NCI-H748 (cell line): ENCODE measurements around the gene KCNC1.

ENCODE experiments used
- DNase-seq: peaks from one replicate; lab custom pipeline; 2025; ENCODE audit not compliant: unreplicated experiment; lab: John Stamatoyannopoulos, UW

The KCNC1 gene

DNA sequence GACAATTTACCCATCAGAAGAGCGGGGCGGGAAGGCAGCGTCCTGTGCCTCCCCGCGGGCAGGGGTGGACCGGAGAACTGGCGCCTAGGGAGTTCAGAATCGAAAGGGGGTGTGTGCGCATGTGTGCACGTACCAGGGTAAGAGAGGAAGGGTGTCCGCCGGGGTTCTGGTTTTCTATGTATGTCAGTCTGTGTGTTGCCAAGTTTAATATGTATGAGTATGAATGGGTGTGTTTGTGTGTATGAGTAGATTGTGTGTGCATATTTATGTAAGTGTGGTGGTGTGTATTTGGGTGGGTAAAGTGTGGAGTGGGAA is 2.0 kb downstream of the KCNC1 start:
- no peak for DNase-seq

DNA sequence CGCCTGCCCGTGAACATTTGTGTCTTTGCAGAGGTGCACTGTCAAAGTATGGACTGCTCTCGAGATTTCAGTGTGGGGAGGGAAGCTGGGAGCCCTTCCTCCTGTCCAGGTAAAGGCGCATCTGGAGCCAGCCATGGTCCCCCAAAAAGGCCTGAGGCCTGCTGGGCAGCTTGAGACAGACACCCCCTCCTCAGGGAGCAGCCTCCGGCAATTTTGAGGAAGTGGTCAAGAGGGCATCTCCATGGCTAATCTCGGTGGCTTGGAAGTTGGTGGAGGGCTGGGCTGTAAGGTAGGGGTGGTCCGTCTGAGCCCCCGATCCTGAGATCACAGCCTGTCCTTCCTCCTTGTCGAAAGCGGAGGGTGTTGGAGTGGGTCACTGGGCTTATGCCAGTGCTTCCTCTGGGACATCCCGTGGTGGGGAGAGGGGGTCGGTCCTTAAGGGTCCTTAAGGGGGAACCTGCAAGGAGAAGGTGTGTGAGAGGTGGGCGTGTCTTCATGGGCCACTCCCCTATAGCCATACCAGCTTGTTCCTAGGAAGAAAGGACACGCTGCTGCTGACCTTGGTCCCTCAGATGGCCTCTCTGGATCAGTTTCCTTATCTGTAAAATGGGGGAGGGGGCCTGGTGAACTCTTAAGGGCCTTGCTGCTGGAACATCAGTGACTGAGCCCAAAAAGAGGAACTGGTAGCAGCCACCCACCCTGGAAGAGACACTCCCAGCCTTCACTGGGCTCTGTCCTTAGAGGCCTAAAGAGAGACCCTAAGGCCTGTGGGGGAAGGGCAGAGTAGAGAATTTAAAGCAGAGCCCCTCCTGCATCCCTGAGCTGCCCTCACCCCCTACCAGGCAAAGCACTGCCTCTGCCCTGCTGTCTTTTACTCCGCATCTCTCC is 2.6 kb downstream of the KCNC1 start:
- peak; percentile 13 for DNase-seq

DNA sequence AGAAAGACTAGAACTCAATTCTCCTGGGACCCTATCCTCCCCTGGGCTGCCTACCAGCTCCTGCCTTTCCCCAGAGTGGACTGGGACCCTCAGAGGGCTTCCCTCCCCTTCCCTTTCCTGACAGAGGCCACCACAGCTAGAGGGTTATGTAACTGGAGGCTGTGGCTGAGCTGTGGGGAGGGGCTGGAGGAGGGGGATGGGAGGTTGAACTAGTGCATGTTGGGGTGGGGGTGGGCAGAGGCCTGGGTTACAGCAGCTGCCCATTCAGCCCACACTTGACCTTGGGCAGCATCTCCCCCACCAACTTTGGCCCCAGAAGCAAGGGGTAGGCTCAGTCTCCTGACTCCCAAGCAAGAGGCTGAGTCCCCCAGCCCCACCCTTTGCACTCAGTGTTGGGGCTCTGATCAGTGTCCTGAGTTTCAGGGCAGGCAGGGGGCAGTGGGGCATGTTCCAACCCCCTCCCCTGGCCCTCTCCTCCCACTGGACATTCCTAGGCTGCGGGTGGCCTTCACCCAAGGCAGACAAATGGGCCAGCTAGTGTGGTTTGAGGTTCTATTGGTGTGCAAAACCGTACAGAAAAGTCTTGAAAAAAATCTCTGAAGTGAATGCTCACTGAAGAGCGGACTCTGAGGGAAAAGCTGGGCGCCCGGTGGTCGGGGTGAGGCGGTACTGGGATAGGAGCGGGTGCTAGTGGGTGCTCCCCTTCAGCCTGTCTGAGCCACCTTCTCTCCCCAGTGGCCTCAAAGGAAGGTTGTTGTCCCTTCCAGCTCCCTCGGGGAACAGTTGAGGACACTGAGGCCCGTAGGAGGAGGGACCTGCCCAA is 3.8 kb downstream of the KCNC1 start:
- DNase-seq, result no peak

DNA sequence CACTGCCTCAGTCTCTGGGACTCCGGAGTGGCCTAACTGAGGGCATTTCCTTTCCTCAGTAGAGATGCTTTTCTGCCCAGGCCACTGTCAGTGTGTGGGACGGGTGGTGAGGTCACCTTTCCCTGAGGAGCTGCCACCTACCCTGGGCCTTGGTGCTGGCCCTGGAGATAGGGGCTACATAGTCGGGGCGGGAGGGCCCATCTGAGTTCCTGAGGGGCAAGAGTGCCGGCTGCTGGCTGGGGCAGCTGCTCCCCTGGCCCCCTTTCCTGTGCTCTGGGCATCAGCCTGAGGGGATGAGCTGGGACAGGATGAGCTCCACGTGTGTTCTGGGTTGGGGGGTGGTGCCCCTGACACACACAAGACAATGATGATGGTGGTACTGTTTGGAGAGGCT is 5.4 kb downstream of the KCNC1 start:
- no peak for DNase-seq

DNA sequence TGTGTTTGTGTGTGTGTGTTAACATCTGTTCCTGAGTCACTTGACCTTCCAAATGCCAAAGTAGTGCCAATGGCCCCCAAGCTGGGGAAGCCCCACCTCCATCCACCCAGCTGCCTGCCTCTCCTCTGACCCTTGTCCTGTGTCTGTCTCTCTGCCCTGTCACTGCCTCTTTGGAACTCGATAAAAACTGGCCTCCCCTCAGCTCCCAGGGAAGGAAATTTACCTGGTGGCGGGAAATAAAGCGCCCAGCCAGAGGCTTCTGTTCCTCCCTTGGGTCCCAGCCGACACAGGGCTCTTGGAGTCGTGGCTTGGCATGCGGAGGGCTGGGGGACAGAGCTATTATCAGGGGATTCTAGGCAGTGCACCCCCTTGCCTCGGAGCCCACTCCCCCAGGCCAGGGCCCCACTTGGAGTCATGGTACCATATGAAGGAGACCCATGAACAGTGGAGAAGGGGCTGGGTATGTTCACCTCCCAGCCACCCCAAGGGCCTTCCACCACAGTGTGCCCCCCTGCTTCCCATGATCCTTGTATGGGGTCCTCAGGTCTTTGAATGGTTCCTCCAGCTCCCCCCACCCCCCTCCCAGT is 6.2 kb downstream of the KCNC1 start:
- DNase-seq, result no peak

DNA sequence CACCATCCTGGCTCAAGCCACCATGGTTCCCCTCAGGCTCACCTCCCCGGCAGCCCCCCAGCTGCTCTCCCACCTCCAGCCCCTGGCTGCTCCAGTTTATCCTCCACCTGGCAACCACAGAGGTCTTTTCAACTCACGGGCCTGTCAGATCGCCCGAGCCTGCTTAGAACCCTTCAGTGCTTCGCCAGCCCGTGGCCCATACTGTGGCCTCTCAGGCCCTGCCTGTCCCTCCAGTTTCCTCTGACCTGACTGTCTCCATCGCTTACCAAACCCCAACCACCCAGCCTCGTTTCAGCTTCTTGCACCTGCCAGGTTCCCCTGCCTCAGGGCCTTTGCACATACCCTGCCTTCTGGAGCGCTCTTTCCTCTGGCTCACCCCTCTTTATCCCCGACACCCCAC is 6.9 kb downstream of the KCNC1 start:
- no peak for DNase-seq

DNA sequence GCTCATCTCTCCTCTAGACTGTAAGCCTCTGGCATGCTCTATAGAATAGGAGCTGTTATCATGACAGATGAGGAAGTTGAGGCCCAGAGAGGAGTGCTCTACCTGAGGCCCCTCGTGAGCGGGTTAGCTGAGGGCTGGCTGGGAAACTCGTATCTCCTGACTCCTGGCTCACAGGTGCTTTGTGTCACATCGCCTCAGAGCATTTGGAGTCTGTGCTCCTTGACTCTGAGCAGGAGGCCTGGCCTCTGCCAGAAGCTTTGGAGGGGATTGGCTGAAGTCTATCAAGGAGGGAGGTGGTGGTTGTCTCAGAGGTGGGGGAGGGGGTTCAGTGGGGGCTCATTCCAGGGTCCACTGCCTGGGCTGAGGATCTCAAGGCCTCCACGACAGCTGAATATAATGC is 7.4 kb downstream of the KCNC1 start:
- no peak for DNase-seq

DNA sequence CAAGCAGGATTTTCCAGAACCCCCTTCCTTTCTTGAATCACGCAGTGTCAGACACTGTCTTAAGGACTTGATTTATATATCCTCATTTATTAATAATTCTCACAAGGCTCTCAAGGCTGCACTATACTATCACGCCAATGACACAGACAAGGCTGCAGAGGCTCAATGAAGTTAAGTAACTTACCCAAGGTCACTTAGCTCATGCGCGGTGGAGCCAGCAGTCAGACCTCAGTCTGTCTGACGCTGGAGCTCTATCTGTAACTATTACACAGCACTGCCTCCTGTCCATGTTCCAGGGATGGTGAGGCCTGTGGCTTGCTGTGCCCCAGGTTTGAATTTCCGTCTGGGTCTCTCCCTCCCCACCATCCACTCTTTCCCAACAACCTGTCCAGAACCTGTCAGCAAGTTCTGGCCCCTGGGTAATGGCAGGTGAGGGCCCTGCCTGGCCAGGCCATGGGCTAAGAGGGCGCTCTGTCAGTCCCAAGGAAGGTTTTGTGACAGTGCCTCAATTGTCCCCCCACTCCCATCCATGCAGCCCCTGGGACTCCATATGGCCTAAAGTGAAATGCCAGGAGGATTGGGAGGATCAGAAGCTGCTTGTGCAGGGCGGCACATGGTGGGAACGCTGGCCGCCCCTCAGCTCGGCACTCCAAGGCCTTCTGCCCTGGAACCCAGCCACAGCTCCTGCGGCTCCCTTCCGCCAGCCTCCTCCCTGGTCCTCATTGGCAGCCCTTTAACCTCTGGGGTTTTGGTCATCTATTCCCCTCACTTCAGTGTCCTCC is 8.6 kb downstream of the KCNC1 start:
- no peak for DNase-seq

DNA sequence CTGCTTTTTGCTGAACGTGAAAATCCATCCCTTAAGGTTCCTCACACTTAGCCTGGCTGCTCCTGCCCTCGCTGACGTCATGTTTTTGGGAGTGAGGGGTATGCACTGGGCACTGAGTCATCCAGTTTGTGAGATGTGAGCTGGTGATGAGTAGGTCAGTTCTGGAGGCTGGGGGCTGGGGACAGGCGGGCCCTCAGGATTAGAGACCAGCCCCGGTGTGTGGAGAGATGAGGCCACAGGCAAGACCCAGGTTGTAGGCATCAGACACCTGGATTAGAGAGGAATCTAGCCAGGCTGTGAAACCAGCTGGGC is 9.2 kb downstream of the KCNC1 start:
- no peak for DNase-seq

DNA sequence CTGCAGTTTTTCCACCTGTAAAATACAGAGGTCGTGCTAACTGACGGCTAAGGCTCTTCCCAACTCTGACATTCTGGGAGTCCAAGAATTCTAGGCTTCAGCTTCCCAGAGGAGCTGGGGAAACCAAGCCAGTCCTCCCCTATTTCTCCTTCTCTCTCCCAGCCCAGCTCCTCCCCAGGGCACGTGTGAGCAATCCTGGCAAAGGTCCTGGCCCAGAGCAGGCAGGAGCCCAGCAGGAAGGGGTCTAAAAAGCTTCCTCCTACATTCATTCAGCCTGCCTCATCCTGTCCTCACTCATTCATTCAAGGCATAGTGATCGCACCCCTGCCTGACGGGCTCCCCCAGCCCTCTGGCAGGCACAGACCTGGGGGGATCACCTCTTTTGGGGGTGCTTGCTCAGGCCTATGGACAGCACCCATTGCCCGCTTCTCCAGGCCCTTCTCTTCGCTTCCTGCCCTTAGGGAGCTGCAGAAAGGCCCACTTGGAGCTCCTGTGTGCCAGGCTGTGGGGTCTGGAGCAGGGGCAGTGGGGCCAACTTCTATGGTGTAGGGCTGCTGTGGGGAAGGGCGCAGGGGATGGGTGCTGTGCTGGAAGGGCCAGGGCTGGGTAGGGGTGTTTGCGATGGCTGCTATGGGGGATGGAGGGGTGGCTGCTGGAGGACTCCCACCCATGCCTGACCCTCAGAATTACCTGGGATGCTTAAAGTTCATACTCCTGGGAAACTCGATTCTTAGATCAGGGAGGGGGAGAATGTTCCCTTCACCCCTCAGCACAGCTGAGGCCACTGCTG is 9.8 kb downstream of the KCNC1 start:
- no peak for DNase-seq

DNA sequence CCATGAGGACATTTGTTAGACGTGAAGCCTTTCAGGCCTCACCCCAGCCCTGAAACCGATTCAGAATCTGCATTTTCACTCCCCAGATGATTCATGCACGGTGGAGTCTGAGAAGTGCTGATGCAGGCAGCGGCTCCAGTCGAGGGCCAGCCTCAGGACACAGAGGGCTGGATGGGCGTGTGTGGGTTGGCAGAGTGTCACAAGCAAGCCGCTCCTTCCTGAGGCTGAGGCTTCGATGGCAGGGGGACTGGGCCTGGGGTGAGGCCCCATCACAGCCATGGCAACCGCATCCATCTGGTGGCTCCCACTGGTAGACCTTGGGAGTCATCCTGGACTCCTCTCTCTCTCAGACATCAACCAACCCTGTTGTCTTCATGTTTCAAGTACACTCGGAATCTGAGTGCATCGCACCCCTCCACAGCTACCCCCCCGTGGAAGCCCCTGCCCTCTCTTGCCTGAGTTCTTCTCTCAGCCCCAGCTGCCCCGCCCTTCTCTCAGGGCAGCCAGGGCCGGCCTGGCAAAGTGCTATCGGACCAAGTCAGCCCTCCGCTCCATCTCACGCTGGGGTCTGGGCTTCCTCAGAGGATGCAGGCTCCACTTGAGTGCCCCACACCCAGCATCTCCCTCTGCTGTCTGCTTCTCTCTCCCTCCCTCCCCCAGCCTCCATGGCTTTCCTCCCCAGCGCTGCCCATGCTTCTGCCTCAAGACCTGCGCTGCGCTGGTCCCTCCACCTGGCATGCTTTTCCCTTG is 10.6 kb downstream of the KCNC1 start:
- no peak for DNase-seq

DNA sequence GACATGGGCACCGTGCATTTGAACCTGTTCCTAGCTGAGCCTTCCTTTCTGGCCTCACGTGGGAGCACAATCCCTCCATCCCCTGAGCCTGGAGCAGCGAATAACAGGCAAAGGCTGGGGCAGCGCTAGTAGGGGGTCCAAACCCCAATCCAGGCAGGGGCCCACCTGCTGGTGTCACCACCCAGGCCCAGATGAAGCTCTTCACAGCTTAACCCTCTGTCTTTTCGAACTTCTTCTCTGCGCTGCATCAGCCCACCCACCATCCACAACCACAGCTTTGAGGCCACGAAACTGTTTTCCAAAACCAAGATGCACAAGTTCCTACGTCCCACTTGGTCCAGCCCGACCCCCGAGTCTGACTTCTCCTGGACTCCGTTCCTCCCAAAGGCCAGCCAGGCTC is 11.5 kb downstream of the KCNC1 start:
- no peak for DNase-seq

DNA sequence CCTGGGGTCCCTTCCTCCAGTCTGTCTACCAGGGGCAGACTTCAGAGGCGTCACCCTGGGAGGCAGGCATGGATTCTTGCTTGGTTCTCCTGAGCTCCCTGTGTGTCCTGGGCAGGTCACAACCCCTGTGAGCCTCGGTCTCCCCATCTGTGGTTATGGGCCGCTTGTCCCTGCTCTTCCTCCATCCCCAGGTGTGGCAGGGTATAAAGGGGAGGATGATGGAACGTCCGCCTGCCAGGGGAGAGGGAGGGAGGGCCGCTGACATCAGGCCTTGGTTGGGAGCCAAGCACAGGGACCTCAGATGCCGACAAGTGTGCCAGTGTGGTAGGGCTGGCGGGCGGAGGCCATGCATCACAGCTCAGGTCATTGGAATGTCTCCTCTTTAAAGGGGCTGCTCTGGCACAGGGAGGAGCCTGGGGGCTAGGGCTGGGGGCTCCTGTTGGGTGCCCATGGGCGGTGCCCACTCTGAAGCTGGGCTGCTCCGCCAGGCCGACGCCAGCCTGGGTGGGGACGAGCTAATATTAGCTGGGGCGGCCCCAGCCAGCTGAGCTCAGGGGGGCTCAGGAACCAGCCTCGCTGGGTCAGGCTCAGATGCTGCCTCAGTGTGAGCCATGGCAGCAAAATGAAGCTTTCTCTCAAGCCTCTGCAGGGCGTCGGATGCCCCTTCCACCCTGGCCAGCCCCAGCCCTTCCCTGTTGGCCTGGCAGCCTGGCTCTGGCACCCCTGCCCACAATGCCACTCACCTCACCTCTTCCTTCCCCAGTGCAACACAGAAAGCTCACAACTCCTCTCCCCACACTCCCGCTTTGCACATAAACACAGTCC is 12.8 kb downstream of the KCNC1 start:
- no peak for DNase-seq

DNA sequence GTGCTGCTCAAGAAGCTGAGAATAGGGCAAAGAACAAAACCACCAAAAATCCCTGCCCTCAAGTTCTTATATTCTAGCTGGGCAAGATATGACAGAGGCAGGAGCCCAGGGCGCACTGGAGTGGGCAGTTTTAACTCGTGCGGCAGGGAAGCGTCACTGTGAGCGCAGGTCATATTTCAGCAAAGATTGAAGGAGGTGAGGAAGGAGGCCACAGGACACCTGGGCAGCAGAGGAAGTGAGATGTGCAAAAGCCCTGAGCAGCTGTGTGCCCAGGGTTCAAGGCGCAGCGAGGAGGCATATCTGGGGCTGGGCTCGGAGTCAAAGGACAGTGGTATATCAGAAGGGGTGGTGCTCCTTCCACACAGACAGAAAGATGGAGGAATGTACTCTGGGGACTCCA is 13.5 kb downstream of the KCNC1 start:
- no peak for DNase-seq

DNA sequence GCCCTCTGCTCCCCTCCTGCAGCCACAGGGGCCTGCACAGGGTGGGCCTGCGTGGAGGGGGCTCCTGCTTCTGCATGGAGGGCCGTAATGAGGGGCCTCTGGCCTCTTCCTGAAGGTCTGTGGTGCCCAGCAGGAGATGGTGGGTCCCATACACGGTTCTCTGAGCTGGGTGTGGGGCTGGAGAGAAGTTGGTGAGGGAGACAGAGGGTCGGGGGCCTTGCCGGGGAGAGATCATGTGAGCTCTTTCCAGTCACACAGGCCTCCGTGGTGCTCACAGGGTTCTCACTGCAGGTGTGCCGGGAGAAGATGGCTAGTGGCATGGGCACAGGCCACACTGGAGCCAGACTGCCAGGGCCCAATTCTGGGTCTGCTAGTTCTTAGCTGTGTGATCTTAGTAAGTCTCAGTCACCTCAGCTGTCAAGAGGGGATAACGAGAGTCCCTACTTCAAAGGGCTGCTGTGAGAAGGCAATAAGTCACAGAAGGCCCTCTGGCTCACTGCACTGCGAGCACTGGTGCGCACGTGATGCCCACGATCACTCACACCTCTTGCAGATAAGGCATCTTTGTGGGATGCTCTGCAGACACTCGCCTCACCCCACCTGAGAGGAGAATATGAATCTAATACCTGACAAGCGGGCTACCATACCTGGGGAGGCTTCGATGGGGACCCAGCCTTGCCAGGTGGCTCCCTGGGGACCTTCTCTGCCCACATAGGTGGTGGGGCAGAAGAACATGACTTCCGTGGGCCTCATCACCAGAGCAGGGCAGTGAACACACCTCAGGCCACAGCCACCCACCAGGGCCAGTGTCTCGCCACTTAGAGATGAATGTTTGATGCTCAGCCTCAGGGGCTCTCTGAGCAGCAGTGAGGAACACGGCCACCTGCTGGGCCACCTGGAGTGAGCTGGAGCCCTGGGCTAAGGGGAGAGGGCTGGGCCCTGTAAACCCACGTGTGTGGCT is 14.5 kb downstream of the KCNC1 start:
- DNase-seq, result no peak

DNA sequence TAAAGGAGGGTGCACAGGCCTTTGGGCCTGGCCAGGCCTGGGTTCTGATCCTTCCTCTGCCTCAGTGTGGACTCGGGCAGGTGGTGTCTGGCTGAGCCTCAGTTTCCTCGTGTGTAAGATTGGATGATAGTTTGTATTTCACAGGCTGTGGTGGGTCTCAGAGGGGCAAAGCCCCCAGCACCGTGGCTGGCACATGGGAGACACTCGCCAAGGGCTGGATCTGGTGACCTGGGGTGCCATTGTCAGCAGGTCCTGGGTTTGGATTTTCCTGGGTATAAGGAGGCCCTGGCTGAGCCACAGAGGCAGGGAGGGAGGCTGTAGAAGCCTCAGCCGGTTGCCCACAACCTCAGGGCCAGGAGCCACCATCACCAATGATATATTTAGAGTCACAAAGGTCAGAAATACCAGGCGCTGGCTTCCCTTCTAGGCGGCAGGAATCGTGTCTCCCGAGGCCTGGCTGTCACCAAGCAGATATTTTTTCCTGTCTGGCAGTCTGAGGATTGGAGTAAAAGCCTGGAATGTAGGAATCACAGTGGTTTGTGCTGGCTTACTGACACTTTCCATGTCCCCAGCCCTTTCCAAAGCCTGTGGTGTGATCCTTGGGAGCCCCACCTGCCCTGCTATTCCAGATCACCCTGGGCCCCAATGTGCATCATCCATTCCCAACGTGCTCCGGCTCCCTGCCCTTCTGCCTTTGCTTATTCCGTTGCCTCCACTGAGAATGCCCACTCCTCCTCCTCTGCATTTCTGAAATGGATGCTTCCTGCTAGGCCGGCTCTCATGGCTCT is 15.6 kb downstream of the KCNC1 start:
- DNase-seq, result no peak

DNA sequence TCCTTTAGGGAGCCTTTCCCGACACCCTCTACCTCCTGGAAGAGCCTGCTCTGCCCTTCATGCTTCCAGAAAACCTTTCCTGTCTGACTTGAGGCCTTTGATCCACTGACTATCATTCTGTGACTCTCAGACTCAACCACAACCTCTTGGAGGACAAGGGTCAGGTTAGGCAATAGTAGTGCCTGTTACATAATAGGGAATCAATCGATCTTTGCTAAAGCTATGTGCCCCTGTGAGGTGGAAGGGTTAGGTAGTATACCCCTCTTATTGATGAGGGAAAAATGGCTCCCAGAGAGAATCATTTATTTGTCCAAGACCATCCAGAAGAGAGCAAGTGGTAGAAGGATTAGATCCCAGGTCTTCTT is 16.2 kb downstream of the KCNC1 start:
- DNase-seq, result no peak
